Effector memory CD4-positive, alpha-beta T cell (primary cell): ENCODE results near the gene RHOT1.
"Not testable (repeated sequence)": the region's sequence is repeated elsewhere in the genome, so short reads cannot be mapped to it uniquely, and the experiment has no call there.

Experiments used
- DNase-seq, 3 donors: peaks; one replicate each; pipeline ENCODE4 v3.0.0-alpha.2; 2020
- H3K27ac ChIP-seq: 2 replicates; pipeline ENCODE4 v1.7.0; 2013; ENCODE audit warnings: mild to moderate bottlenecking, low read length, moderate library complexity; ENCODE audit not compliant: insufficient read depth, poor library complexity, severe bottlenecking
- H3K27me3 ChIP-seq: replicated peaks from 2 replicates; pipeline ENCODE4 v1.7.0; 2013; ENCODE audit warnings: mild to moderate bottlenecking, low read length; ENCODE audit not compliant: insufficient read depth, control insufficient read depth, poor library complexity, severe bottlenecking
- H3K36me3 ChIP-seq: 2 replicates; pipeline ENCODE4 v1.7.0; 2013; ENCODE audit warnings: mild to moderate bottlenecking, low read length, moderate library complexity; ENCODE audit not compliant: control insufficient read depth, insufficient read depth
- H3K4me1 ChIP-seq: 2 replicates; pipeline ENCODE4 v1.7.0; 2013; ENCODE audit warnings: low read length, mild to moderate bottlenecking; ENCODE audit not compliant: control insufficient read depth, insufficient read depth, poor library complexity, severe bottlenecking
- H3K4me3 ChIP-seq: 2 replicates; pipeline ENCODE4 v1.7.0; 2013; ENCODE audit warnings: low read length, low read depth, mild to moderate bottlenecking; ENCODE audit not compliant: insufficient read depth, poor library complexity, severe bottlenecking
- H3K9me3 ChIP-seq: 2 replicates; pipeline ENCODE4 v1.7.0; 2013; ENCODE audit warnings: mild to moderate bottlenecking, low read length, moderate library complexity; ENCODE audit not compliant: control insufficient read depth

RHOT1 gene

GRCh38 chr17:32120141-32120540, 22.2 kb upstream of the RHOT1 start:
- Histone ChIP-seq H3K9me3 (no peaks in the 10 kb centered on the region), H3K4me1 (no peaks in the 10 kb centered on the region), H3K27ac (no peak overlapping the region), H3K36me3 (no peaks in the 10 kb centered on the region), H3K4me3 (no peak overlapping the region), H3K27me3 (no peaks in the 10 kb centered on the region)
- no peak for DNase-seq

GRCh38 chr17:32120716-32121115, 21.6 kb upstream of the RHOT1 start:
- Histone ChIP-seq H3K27me3 (no peaks in the 10 kb centered on the region), H3K4me3 (no peak overlapping the region), H3K4me1 (no peaks in the 10 kb centered on the region), H3K27ac (no peak overlapping the region), H3K9me3 (no peaks in the 10 kb centered on the region), H3K36me3 (no peaks in the 10 kb centered on the region)
- DNase-seq: no peak

- Histone ChIP-seq H3K36me3 (no peaks in the 10 kb centered on the region), H3K27me3 (no peaks in the 10 kb centered on the region), H3K4me1 (peaks cover 14% of the 10 kb centered on the region), H3K27ac (no peak overlapping the region), H3K4me3 (no peak overlapping the region), H3K9me3 (no peaks in the 10 kb centered on the region)
- DNase-seq: no peak
Observed at GRCh38 chr17:32123782-32124181, 18.5 kb upstream of the RHOT1 start.

GRCh38 chr17:32124985-32125847, 17.1 kb upstream of the RHOT1 start:
- no peak for DNase-seq
- Histone ChIP-seq H3K9me3 (no peaks in the 10 kb centered on the region), H3K4me3 (no peak overlapping the region), H3K27ac (no peak overlapping the region), H3K36me3 (no peaks in the 10 kb centered on the region), H3K4me1 (peaks cover 15% of the 10 kb centered on the region), H3K27me3 (no peaks in the 10 kb centered on the region)

GRCh38 chr17:32125848-32126153, 16.5 kb upstream of the RHOT1 start:
- DNase-seq: no peak
- no peaks in the 10 kb centered on the region for H3K36me3 ChIP-seq
- no peaks in the 10 kb centered on the region for H3K9me3 ChIP-seq
- H3K4me3 ChIP-seq: no peak overlapping the region
- no peak overlapping the region for H3K27ac ChIP-seq
- no peaks in the 10 kb centered on the region for H3K27me3 ChIP-seq
- H3K4me1 ChIP-seq: peaks cover 15% of the 10 kb centered on the region

- no peak for DNase-seq
- Histone ChIP-seq H3K4me1 (peaks cover 15% of the 10 kb centered on the region), H3K27me3 (no peaks in the 10 kb centered on the region), H3K9me3 (no peaks in the 10 kb centered on the region), H3K36me3 (no peaks in the 10 kb centered on the region), H3K4me3 (no peak overlapping the region), H3K27ac (peak overlapping the region; percentile 82)
Observed at GRCh38 chr17:32126325-32126724, 16.0 kb upstream of the RHOT1 start.

GRCh38 chr17:32126746-32127145, 15.6 kb upstream of the RHOT1 start:
- Histone ChIP-seq H3K27me3 (no peaks in the 10 kb centered on the region), H3K4me3 (peak overlapping the region; percentile 87), H3K4me1 (peaks cover 15% of the 10 kb centered on the region), H3K9me3 (no peaks in the 10 kb centered on the region), H3K36me3 (no peaks in the 10 kb centered on the region), H3K27ac (peak overlapping the region; percentile 82)
- DNase-seq: no peak

- Histone ChIP-seq H3K27ac (peak overlapping the region; percentile 82), H3K36me3 (no peaks in the 10 kb centered on the region), H3K9me3 (no peaks in the 10 kb centered on the region), H3K4me3 (peak overlapping the region; percentile 87), H3K27me3 (no peaks in the 10 kb centered on the region), H3K4me1 (peaks cover 15% of the 10 kb centered on the region)
- DNase-seq: peak; percentile 62 to 69 (median 67)
Observed at GRCh38 chr17:32127158-32127897, 15.0 kb upstream of the RHOT1 start.

GRCh38 chr17:32128470-32128869, 13.8 kb upstream of the RHOT1 start:
- H3K36me3 ChIP-seq, H3K27me3 ChIP-seq, DNase-seq, H3K9me3 ChIP-seq: not testable (repeated sequence)
- peak overlapping the region; percentile 17 for H3K4me3 ChIP-seq
- H3K4me1 ChIP-seq: peaks cover 15% of the 10 kb centered on the region
- peak overlapping the region; percentile 82 for H3K27ac ChIP-seq

- H3K36me3 ChIP-seq, H3K27ac ChIP-seq, H3K27me3 ChIP-seq, H3K4me1 ChIP-seq, H3K9me3 ChIP-seq, H3K4me3 ChIP-seq, DNase-seq: not testable (repeated sequence)
Observed at GRCh38 chr17:32135497-32136117, 6.7 kb upstream of the RHOT1 start.
